Trophoblast cell (in vitro differentiated cells and primary cell): ENCODE results near the gene DRAM2.

Source experiments
- DNase-seq, 2 donors: peaks; one replicate each; pipeline ENCODE4 v3.0.0-alpha.2; 2016
- H2AFZ ChIP-seq: 2 replicates; pipeline ENCODE4 v1.6.1; 2013; ENCODE audit warnings: low read length, moderate library complexity, mild to moderate bottlenecking; ENCODE audit not compliant: insufficient read depth, poor library complexity
- H2AK5ac ChIP-seq: 2 replicates; pipeline ENCODE4 v1.6.1; 2013; ENCODE audit warnings: mild to moderate bottlenecking, low read length
- H2BK120ac ChIP-seq: 2 replicates; pipeline ENCODE4 v1.6.1; 2013; ENCODE audit warnings: low read length, mild to moderate bottlenecking, moderate library complexity; ENCODE audit not compliant: insufficient read depth, poor library complexity
- H2BK12ac ChIP-seq: 2 replicates; pipeline ENCODE4 v1.6.1; 2013; ENCODE audit warnings: mild to moderate bottlenecking, low read length, moderate library complexity
- H2BK5ac ChIP-seq: 2 replicates; pipeline ENCODE4 v1.6.1; 2013; ENCODE audit warnings: low read length, low read depth, moderate library complexity, mild to moderate bottlenecking; ENCODE audit not compliant: poor library complexity
- H3K14ac ChIP-seq: 2 replicates; pipeline ENCODE4 v1.6.1; 2013; ENCODE audit warnings: mild to moderate bottlenecking, low read length
- H3K18ac ChIP-seq: 2 replicates; pipeline ENCODE4 v1.6.1; 2013; ENCODE audit warnings: mild to moderate bottlenecking, low read length
- H3K23ac ChIP-seq: 2 replicates; pipeline ENCODE4 v1.6.1; 2013; ENCODE audit warnings: low read length
- H3K27ac ChIP-seq: 2 replicates; pipeline ENCODE4 v1.5.1; 2013; ENCODE audit warnings: low read depth, mild to moderate bottlenecking, inconsistent platforms, low read length, moderate library complexity
- H3K27me3 ChIP-seq: 2 replicates; pipeline ENCODE4 v1.6.1; 2013; ENCODE audit warnings: inconsistent platforms, mild to moderate bottlenecking, low read length, moderate library complexity; ENCODE audit not compliant: insufficient read depth
- H3K36me3 ChIP-seq, 2 experiments: 1 replicate in 1 of 2; 2 replicates in 1 of 2; pipeline ENCODE4 v1.6.1; 2013; ENCODE audit warnings: low read length in 2 of 2, mild to moderate bottlenecking in 2 of 2, moderate library complexity in 1 of 2; ENCODE audit not compliant: insufficient read depth in 2 of 2, control insufficient read depth in 1 of 2
- H3K4ac ChIP-seq: 2 replicates; pipeline ENCODE4 v1.6.1; 2013; ENCODE audit warnings: low read depth, mild to moderate bottlenecking, low read length, moderate library complexity
- H3K4me1 ChIP-seq, 2 experiments: 1 replicate in 1 of 2; 2 replicates in 1 of 2; pipeline ENCODE4 v1.6.1; 2013; ENCODE audit warnings: low read length in 2 of 2, mild to moderate bottlenecking in 2 of 2, moderate library complexity in 1 of 2; ENCODE audit not compliant: insufficient read depth in 2 of 2, control insufficient read depth in 1 of 2
- H3K4me2 ChIP-seq: 2 replicates; pipeline ENCODE4 v1.6.1; 2013; ENCODE audit warnings: inconsistent platforms, mild to moderate bottlenecking, low read length, moderate library complexity
- H3K4me3 ChIP-seq: 2 replicates; pipeline ENCODE4 v1.5.1; 2013; ENCODE audit warnings: mild to moderate bottlenecking, low read depth, low read length, inconsistent platforms
- H3K79me1 ChIP-seq: one replicate; pipeline ENCODE4 v1.6.1; 2013; ENCODE audit warnings: low read length
- H3K79me2 ChIP-seq: 2 replicates; pipeline ENCODE4 v1.6.1; 2013; ENCODE audit warnings: low read length, mild to moderate bottlenecking; ENCODE audit not compliant: control insufficient read depth, insufficient read depth, poor library complexity
- H3K9ac ChIP-seq: 2 replicates; pipeline ENCODE4 v1.6.1; 2013; ENCODE audit warnings: mild to moderate bottlenecking, low read length
- H3K9me3 ChIP-seq: 2 replicates; pipeline ENCODE4 v1.6.1; 2013; ENCODE audit warnings: low read depth, mild to moderate bottlenecking, control low read depth, inconsistent platforms, low read length; ENCODE audit not compliant: insufficient read depth
- H4K12ac ChIP-seq: 2 replicates; pipeline ENCODE4 v1.6.1; 2013; ENCODE audit warnings: low read depth, mild to moderate bottlenecking, low read length, moderate library complexity
- H4K8ac ChIP-seq: 2 replicates; pipeline ENCODE4 v1.6.1; 2013; ENCODE audit warnings: low read depth, mild to moderate bottlenecking, low read length, moderate library complexity
- H4K91ac ChIP-seq: one replicate; pipeline ENCODE4 v1.6.1; 2013; ENCODE audit warnings: low read depth, mild to moderate bottlenecking, low read length, moderate library complexity
- WGBS: extraction: QIAGEN DNeasy Blood & Tissue Kit; methylation state at CpG from one replicate; pipeline ENCODE4 v1.1.7; 2013; ENCODE audit warnings: missing lambda C conversion rate; ENCODE audit not compliant: insufficient read length, insufficient coverage; ENCODE audit errors: extremely low coverage; 5-methylcytosine and 5-hydroxymethylcytosine counted together

The DRAM2 gene

DNA sequence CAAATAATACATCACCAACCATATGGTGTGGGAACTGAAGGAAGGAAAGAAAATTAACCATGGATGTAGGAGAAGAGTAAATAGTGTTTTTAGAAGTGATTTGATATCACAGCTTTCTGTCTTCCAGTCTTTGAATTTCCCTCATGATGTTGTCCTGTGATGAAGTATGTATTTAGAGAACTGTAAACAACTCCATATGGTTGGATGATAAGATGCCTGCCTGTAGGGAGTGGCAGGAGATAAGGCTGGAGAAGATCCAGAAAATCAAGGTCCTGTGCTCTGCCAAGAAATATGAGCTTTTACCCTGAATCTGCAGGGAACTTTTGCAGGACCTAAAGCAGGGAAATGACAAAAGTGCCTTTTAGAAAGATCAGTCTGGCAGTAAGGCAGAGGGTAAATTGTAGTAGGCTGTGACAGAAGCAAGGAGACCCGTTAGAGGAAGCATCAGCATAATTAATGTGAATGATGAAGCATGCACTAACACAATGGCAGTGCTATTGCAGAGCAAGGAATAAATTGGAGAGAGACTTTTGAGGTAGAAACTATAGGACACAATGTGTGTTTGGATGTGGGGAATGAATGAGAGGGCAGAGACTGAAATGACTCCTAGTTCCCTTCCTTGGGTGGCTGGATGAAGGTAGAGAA lies 22.1 kb upstream of the DRAM2 start:
- Histone ChIP-seq H3K4me3 (no peak overlapping the region), H3K23ac (no peak overlapping the region), H2BK12ac (no peak overlapping the region), H3K79me2 (no peaks in the 10 kb centered on the region), H3K27ac (peak overlapping the region; percentile 23), H3K4me2 (no peak overlapping the region), H2AK5ac (no peak overlapping the region), H4K12ac (no peak overlapping the region), H3K4me1 (peaks cover 0 to 1% of the 10 kb centered on the region in 2 experiments), H3K27me3 (no peaks in the 10 kb centered on the region), H4K8ac (no peak overlapping the region), H2AFZ (no peak overlapping the region), H3K4ac (no peak overlapping the region), H3K36me3 (peaks cover 0 to 1% of the 10 kb centered on the region in 2 experiments), H2BK120ac (no peak overlapping the region), H3K9ac (no peak overlapping the region), H3K18ac (no peak overlapping the region), H3K14ac (no peak overlapping the region), H3K79me1 (no peaks in the 10 kb centered on the region), H2BK5ac (no peak overlapping the region), H3K9me3 (no peaks in the 10 kb centered on the region), H4K91ac (no peak overlapping the region)
- WGBS, result no CpG with 5 or more reads among the region's 1 CpG
- peak in 1 of 2 donors; percentile 33 for DNase-seq

DNA sequence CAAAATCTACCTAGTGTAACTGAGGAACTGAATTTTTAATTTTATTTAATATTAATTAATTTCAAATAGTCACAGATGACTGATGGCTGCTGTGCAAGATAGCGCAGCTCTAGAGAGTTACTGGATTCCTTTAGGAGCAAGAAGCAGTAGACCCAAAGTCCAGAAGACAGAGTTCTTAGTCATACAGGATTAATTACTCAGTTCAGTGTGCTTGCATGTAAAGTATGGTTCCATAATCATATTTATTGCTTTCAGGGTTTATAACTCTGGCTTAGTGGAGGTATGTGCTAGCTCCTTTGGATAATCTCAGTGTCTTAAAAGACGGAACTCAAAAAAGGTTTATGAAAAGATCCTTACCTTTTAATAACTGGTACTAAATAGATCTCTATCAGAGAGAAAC lies 17.5 kb upstream of the DRAM2 start:
- Histone ChIP-seq H2BK12ac (no peak overlapping the region), H2BK120ac (no peak overlapping the region), H2BK5ac (no peak overlapping the region), H3K36me3 (peaks cover 5 to 6% of the 10 kb centered on the region in 2 experiments), H3K27ac (no peak overlapping the region), H3K4me3 (no peak overlapping the region), H2AFZ (no peak overlapping the region), H4K12ac (no peak overlapping the region), H3K79me1 (no peaks in the 10 kb centered on the region), H4K91ac (no peak overlapping the region), H3K18ac (no peak overlapping the region), H3K4me2 (no peak overlapping the region), H3K4ac (no peak overlapping the region), H3K4me1 (no peaks in the 10 kb centered on the region), H3K9ac (no peak overlapping the region), H3K14ac (no peak overlapping the region), H2AK5ac (no peak overlapping the region), H3K27me3 (no peaks in the 10 kb centered on the region), H3K9me3 (no peaks in the 10 kb centered on the region), H4K8ac (no peak overlapping the region), H3K23ac (no peak overlapping the region), H3K79me2 (no peaks in the 10 kb centered on the region)
- no CpG with 5 or more reads among the region's 2 CpGs for WGBS
- DNase-seq, result peak in 1 of 2 donors; percentile 21

DNA sequence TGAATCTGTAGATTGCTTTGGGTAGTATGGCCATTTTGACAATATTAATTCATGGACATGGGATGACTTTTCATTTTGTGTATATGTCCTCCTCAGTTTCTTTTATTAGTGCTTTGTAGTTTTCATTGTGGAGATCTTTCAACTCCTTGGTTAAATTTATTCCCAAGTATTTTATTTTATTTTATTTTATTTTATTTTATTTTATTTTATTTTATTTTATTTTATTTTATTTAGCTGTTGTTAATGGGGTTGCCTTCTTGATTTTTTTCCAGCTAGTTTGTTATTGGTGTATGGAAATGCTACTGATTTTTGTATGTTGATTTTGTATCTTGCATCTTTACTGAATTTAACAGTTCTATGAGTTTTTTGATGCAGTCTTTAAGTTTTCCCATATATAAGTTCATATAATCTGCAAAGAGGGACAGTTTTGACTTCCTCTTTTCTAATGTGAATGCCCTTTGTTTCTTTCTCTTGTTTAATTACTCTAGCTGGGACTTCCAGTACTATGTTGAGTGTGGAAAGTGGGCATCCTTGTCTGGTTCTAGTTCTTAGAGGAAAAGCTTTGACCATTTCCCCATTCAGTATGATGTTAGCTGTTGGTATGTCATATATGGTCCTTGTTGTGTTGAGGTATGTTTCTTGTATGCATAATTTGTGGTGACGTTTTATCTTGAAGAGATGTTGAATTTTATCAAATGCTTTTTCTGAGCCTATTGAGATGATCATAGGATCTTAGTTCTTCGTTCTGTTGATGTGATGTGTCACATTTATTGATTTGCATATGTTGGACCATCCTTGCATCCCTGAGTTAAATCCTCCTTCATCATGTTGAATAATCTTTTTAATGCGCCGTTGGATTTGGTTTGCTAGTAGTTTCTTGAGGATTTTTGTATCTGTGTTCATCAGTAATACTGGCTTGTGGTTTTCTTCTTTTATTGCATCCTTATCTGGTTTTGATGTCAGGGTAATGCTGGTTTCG lies 14.4 kb upstream of the DRAM2 start:
- H3K4me2 ChIP-seq, result no peak overlapping the region
- no peaks in the 10 kb centered on the region for H3K79me2 ChIP-seq
- no peaks in the 10 kb centered on the region for H3K79me1 ChIP-seq
- no peak overlapping the region for H3K4ac ChIP-seq
- peaks cover 4 to 6% of the 10 kb centered on the region in 2 experiments for H3K36me3 ChIP-seq
- no peak overlapping the region for H3K14ac ChIP-seq
- no peak overlapping the region for H3K27ac ChIP-seq
- no peak overlapping the region for H4K12ac ChIP-seq
- H2BK120ac ChIP-seq, result no peak overlapping the region
- H2BK5ac ChIP-seq, result no peak overlapping the region
- no peaks in the 10 kb centered on the region for H3K9me3 ChIP-seq
- no peak overlapping the region for H3K23ac ChIP-seq
- H3K4me1 ChIP-seq, result no peaks in the 10 kb centered on the region
- no peak overlapping the region for H4K91ac ChIP-seq
- H4K8ac ChIP-seq, result no peak overlapping the region
- WGBS, result no CpG with 5 or more reads among the region's 5 CpGs
- H2BK12ac ChIP-seq, result no peak overlapping the region
- H2AFZ ChIP-seq, result no peak overlapping the region
- H3K27me3 ChIP-seq, result no peaks in the 10 kb centered on the region
- H2AK5ac ChIP-seq, result no peak overlapping the region
- no peak overlapping the region for H3K9ac ChIP-seq
- H3K18ac ChIP-seq, result no peak overlapping the region
- no peak overlapping the region for H3K4me3 ChIP-seq
- no peak for DNase-seq

DNA sequence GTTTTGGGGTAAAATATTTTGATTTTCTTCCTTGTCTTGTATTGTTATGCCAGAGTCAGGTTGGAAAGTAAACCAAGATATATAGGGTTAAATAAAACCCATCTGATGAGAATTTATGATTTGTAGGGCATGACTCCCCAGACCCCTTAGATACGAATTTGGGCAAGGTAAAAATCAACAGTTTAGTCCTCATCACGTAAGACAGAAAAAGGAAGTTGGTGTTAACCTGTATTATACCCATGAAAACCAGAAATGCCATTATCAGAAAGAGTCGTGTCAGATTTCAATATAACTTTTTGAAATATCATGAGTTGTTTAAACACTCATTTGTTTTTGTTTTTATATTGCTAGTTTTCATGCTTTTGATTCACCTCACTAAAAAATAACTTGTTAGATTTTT lies 11.9 kb upstream of the DRAM2 start:
- H2BK12ac ChIP-seq, result no peak overlapping the region
- no peak overlapping the region for H3K18ac ChIP-seq
- H4K12ac ChIP-seq, result no peak overlapping the region
- no peaks in the 10 kb centered on the region for H3K27me3 ChIP-seq
- H3K79me2 ChIP-seq, result no peaks in the 10 kb centered on the region
- H3K36me3 ChIP-seq, result peaks cover 6 to 9% of the 10 kb centered on the region in 2 experiments
- no peaks in the 10 kb centered on the region for H3K79me1 ChIP-seq
- no peak overlapping the region for H2BK120ac ChIP-seq
- no peak overlapping the region for H3K4me3 ChIP-seq
- no peaks in the 10 kb centered on the region for H3K4me1 ChIP-seq
- H4K8ac ChIP-seq, result no peak overlapping the region
- H3K14ac ChIP-seq, result no peak overlapping the region
- H3K4me2 ChIP-seq, result no peak overlapping the region
- no peak overlapping the region for H2AFZ ChIP-seq
- no CpG with 5 or more reads among the region's 3 CpGs for WGBS
- no peak overlapping the region for H3K23ac ChIP-seq
- no peak overlapping the region for H3K9ac ChIP-seq
- H3K9me3 ChIP-seq, result no peaks in the 10 kb centered on the region
- no peak overlapping the region for H2AK5ac ChIP-seq
- H3K27ac ChIP-seq, result no peak overlapping the region
- H4K91ac ChIP-seq, result no peak overlapping the region
- DNase-seq, result no peak
- H3K4ac ChIP-seq, result no peak overlapping the region
- H2BK5ac ChIP-seq, result no peak overlapping the region
